Common myeloid progenitor, CD34-positive (primary cell): ENCODE results near the gene COL1A2.

Source experiments
- CTCF ChIA-PET: fragments of 350-600 bp; sonication (Branson Sonifier 250); formaldehyde crosslinking; loops from one replicate; lab custom pipeline; 2021; ENCODE audit warnings: antibody characterized with exemption; lab: Charles Lee
- POLR2A ChIA-PET: fragments of 350-600 bp; sonication (Branson Sonifier 250); formaldehyde crosslinking; loops from one replicate; lab custom pipeline; 2021; ENCODE audit warnings: antibody characterized with exemption; lab: Charles Lee
- DNase-seq, 3 donors: peaks; one replicate each; pipeline versions ENCODE4 v3.0.0 to v3.0.0-alpha.2; 2013
- H3K27ac ChIP-seq, 2 experiments: 1 replicate in 1 of 2; 2 replicates in 1 of 2; pipeline ENCODE4 v1.7.0; 2013; ENCODE audit warnings: inconsistent platforms in 2 of 2, low read length in 2 of 2, mild to moderate bottlenecking in 2 of 2, low read depth in 1 of 2, moderate library complexity in 1 of 2; ENCODE audit not compliant: severe bottlenecking in 2 of 2, insufficient read depth in 1 of 2, poor library complexity in 1 of 2
- H3K27me3 ChIP-seq, 5 experiments: replicated peaks in 2 of 5; 1 replicate in 3 of 5; 2 replicates in 2 of 5; pipeline versions ENCODE4 v1.6.1 to v1.7.0; 2013; ENCODE audit warnings: low read length in 4 of 5, mild to moderate bottlenecking in 2 of 5, moderate library complexity in 2 of 5, inconsistent platforms in 1 of 5; ENCODE audit not compliant: insufficient read depth in 5 of 5, control insufficient read depth in 4 of 5
- H3K36me3 ChIP-seq, 4 experiments: 1 replicate in 2 of 4; 2 replicates in 2 of 4; pipeline versions ENCODE4 v1.6.1 to v1.7.0; 2013; ENCODE audit warnings: low read length in 3 of 4, control low read depth in 1 of 4, mild to moderate bottlenecking in 1 of 4; ENCODE audit not compliant: control insufficient read depth in 4 of 4, insufficient read depth in 4 of 4
- H3K4me1 ChIP-seq, 4 experiments: 1 replicate in 3 of 4; 2 replicates in 1 of 4; pipeline versions ENCODE4 v1.6.1 to v1.7.1; 2013; ENCODE audit warnings: low read length in 3 of 4, mild to moderate bottlenecking in 3 of 4, control low read depth in 1 of 4, inconsistent platforms in 1 of 4, moderate library complexity in 1 of 4; ENCODE audit not compliant: control insufficient read depth in 4 of 4, insufficient read depth in 4 of 4; ENCODE audit errors: control extremely low read depth in 1 of 4
- H3K4me3 ChIP-seq, 7 experiments: 1 replicate in 4 of 7; 2 replicates in 3 of 7; pipeline versions ENCODE4 v1.5.1 to v1.7.0; 2013; ENCODE audit warnings: mild to moderate bottlenecking in 7 of 7, low read length in 6 of 7, moderate library complexity in 6 of 7, inconsistent platforms in 2 of 7, low read depth in 2 of 7, control low read depth in 1 of 7; ENCODE audit not compliant: insufficient read depth in 4 of 7, control insufficient read depth in 1 of 7; ENCODE audit errors: extremely low read depth in 1 of 7
- H3K9me3 ChIP-seq, 5 experiments: 1 replicate in 4 of 5; 2 replicates in 1 of 5; pipeline versions ENCODE4 v1.6.1 to v1.7.1; 2013; ENCODE audit warnings: low read length in 4 of 5, mild to moderate bottlenecking in 2 of 5, inconsistent platforms in 1 of 5, low read depth in 1 of 5, moderate library complexity in 1 of 5; ENCODE audit not compliant: control insufficient read depth in 4 of 5, insufficient read depth in 2 of 5; ENCODE audit errors: control extremely low read depth in 1 of 5
- WGBS: methylation state at CpG from one replicate; pipeline ENCODE4 v1.1.5; 2013; ENCODE audit not compliant: insufficient coverage; 5-methylcytosine and 5-hydroxymethylcytosine counted together

Gene COL1A2

DNA sequence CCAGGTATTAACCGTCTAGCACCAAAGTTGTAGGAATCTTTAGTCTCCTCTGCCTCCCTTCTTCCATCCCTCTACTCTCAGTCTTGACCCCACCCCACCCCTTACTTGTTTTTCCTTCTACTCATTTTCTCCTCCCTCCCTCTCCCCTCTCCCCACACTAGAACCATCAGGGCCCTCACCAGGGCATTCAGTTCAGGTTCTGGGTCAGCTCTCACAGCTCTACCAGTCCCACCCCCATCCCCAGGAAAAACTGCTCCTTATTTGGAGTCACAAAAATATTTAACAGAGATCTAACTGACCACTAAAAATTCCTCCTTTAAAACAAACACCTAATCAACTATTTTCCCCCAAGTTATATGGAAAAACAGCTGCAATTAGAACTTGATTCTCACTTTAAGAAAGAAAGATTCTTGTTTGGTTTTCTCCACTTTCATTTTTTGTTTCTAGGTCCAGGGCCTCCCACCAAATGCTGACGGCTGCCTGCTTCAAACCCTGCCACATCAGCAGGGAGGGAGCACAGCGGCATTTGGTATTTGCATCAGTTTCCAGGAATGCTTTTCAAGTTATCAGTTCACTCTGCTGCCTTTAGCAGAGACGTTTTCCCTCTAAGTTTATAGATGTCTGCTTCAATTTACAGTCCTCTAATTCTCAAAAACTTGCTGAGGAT, 2.8 kb upstream of the COL1A2 start:
- 94% methylated on average over 3 of the region's 4 CpGs for WGBS
- Histone ChIP-seq H3K4me3 (peak overlapping the region in 1 of 7 experiments; percentile 54), H3K27ac (no peak overlapping the region), H3K9me3 (no peaks in the 10 kb centered on the region), H3K36me3 (no peaks in the 10 kb centered on the region), H3K4me1 (peaks cover 2 to 16% (median 9%) of the 10 kb centered on the region in 4 experiments), H3K27me3 (peaks cover 0 to 27% (median 11%) of the 10 kb centered on the region in 5 experiments)
- POLR2A ChIA-PET, result no interaction called here
- CTCF ChIA-PET, result no interaction called here
- DNase-seq, result no peak

DNA sequence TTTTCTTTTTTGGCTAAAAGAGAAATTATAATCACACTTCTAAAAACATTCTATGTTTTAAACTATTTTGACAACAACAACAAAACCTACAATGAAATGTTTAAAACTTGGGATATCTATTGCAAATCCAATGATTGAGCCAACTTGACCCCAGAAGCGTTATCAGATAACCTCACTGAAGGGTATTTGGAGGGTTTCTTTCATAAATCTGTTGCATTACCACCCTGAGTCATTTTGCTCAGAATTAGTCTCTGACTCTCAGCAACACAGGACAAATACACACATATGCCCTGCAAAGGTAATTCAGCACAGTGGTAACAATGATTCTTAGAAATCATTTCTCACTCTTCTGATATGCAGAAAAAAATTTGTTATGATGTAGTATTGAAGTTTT, 2.3 kb upstream of the COL1A2 start:
- WGBS, result 100% methylated on average over 1 of the region's 1 CpG

DNA sequence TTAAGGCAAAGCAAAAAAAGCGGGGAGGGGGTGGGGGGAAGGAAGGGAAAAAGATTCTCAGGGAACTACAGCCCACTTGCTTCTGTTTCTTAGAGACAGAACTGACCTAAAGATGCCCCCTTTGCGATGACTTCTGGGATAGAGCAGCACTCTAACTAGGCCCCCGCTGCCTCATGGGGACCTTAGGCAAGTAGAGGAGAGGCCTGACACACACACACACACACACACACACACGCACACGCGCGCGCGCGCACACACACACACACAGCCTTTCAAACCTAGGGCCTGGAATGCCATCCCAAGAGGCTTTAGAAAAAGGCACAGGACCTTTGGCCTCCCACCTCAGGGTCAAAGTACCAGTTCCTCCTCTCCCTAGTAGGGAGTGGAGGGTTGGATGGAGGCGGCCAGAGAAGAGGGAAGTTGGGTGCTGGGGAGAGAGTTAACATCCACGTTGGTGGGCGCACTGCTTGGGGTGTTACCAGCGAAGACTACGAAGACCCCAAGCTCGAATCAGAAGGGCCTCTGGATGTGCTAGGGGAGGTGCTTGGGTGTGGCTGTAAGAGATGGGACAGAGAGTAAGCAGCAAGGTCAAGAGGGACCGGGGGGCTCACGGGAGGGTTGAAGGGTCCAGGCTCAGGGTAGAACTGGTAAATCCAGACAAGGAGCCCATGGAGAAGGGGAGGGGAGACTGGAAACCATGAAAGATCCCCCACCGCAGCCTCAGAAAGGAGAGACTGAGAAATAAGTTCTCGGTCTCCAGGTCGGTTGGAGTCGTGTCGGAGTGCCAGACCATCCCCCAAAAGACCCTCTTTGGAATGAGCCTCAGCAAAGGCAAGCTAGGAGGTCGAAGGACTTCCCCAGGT, 1.2 kb upstream of the COL1A2 start:
- ChIA-PET POLR2A (interaction anchor here (1.0 kb wide), 1 partner anchor 9 kb away, joined by 3 read pairs; no protein-coding TSS in a partner anchor), CTCF (interaction anchor here (0.6 to 1.5 kb wide), 2 partner anchors 118 to 950 kb away, joined by 3 to 4 read pairs; no protein-coding TSS in a partner anchor)
- peaks cover 0 to 27% (median 11%) of the 10 kb centered on the region in 5 experiments for H3K27me3 ChIP-seq
- DNase-seq, result peak in 1 of 3 donors; percentile 4
- peaks cover 2 to 16% (median 9%) of the 10 kb centered on the region in 4 experiments for H3K4me1 ChIP-seq
- H3K36me3 ChIP-seq, result no peaks in the 10 kb centered on the region
- H3K4me3 ChIP-seq, result peak overlapping the region in 1 of 7 experiments; percentile 36
- no peaks in the 10 kb centered on the region for H3K9me3 ChIP-seq
- WGBS, result 76% methylated on average over 13 of the region's 24 CpGs
- no peak overlapping the region for H3K27ac ChIP-seq

More for the DNA sequence above, 2.3 kb upstream of the COL1A2 start:
- peaks cover 0 to 27% (median 11%) of the 10 kb centered on the region in 5 experiments for H3K27me3 ChIP-seq
- H3K27ac ChIP-seq, result no peak overlapping the region
- CTCF ChIA-PET, result no interaction called here
- no peaks in the 10 kb centered on the region for H3K9me3 ChIP-seq
- DNase-seq, result no peak
- no peaks in the 10 kb centered on the region for H3K36me3 ChIP-seq
- POLR2A ChIA-PET, result no interaction called here
- H3K4me3 ChIP-seq, result peak overlapping the region in 1 of 7 experiments; percentile 54
- H3K4me1 ChIP-seq, result peaks cover 2 to 16% (median 9%) of the 10 kb centered on the region in 4 experiments

DNA sequence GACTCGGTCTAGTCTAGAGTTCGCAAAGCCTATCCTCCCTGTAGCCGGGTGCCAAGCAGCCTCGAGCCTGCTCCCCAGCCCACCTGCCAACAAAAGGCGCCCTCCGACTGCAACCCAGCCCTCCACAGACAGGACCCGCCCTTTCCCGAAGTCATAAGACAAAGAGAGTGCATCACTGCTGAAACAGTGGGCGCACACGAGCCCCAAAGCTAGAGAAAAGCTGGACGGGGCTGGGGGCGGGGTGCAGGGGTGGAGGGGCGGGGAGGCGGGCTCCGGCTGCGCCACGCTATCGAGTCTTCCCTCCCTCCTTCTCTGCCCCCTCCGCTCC, 622 bp upstream of the COL1A2 start:
- 16% methylated on average over 10 of the region's 19 CpGs for WGBS
- Histone ChIP-seq H3K9me3 (no peaks in the 10 kb centered on the region), H3K36me3 (no peaks in the 10 kb centered on the region), H3K27me3 (peaks cover 0 to 27% (median 11%) of the 10 kb centered on the region in 5 experiments), H3K4me3 (peak overlapping the region in 1 of 7 experiments; percentile 77), H3K27ac (no peak overlapping the region), H3K4me1 (peaks cover 2 to 16% (median 9%) of the 10 kb centered on the region in 4 experiments)
- ChIA-PET CTCF (interaction anchor here (0.6 to 1.5 kb wide), 2 partner anchors 118 to 951 kb away, joined by 3 to 4 read pairs; no protein-coding TSS in a partner anchor), POLR2A (interaction anchor here (1.0 kb wide), 1 partner anchor 9 kb away, joined by 3 read pairs; no protein-coding TSS in a partner anchor)
- DNase-seq, result no peak

DNA sequence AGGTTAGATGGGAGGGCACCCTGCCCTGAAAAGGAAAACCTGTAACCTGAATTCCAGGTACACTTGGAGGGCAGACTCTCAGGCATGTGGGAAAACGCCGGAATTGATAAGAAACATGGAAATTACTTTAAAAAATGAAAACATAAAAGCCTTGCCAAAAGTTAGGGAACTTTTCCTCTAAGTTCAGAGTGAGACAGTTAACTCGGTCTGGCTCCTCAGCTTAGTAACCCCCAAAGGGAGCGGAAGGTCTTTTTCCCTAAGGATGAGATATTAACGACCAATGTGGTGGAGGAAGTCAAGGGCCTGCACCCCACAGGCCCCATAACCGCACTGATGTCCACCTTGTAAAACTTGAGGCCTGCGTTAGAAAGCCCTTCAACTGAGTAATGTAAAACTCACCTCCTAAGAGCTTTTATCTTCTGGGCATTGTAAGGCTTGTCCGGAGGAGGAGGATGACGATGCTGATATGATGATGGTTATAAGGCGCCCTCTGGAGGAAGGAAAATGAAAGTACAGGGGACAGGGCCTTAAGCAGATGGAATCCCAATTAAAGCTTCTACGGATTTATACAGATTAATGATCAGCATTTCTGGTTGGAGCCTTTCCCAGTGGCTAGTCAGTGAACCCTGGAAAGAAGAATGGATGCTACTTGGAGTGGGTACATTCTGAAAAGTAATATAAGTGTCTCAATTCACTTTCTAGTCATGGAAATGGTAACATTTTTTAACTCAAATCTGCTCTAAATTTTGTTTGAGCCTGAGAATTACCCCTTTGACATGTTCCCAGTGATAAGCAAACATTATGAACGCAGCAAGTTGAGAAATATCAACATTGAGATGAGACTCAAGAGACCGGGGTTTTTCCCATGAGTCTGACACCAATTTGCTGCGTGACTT, 694 bp downstream of the COL1A2 start:
- no peaks in the 10 kb centered on the region for H3K9me3 ChIP-seq
- ChIA-PET POLR2A (no interaction called here), CTCF (interaction anchor here (0.8 to 1.7 kb wide), 13 partner anchors 8 to 1154 kb away, joined by 3 to 6 read pairs (median 4); no protein-coding TSS in a partner anchor)
- H3K27ac ChIP-seq, result no peak overlapping the region
- peaks cover 2 to 16% (median 9%) of the 10 kb centered on the region in 4 experiments for H3K4me1 ChIP-seq
- 29% methylated on average over 10 of the region's 14 CpGs for WGBS
- peak overlapping the region in 5 of 7 experiments; percentile 9 to 77 (median 42) for H3K4me3 ChIP-seq
- H3K36me3 ChIP-seq, result no peaks in the 10 kb centered on the region
- peak; percentile 70 to 87 (median 85) for DNase-seq
- H3K27me3 ChIP-seq, result peaks cover 0 to 27% (median 13%) of the 10 kb centered on the region in 5 experiments

DNA sequence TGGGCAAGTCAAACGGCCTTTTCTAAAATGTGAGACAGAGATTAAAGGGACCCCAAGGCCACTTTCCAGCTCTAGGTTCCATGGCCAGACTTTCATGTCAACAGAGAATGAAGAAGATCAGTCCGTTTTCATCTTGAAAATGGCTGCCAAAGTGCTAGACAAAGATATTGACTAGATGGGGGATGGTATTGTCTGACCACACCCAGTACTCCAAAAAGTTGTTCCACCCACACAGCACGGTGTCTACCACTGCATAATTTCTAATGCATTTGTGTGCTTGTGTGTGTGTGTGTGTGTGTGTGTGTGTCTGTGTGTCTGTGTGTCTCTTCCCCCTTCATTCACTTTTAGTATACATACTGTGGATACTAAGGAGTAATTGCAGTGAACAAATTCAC, 1.3 kb downstream of the COL1A2 start:
- POLR2A ChIA-PET, result no interaction called here
- peaks cover 0 to 27% (median 13%) of the 10 kb centered on the region in 5 experiments for H3K27me3 ChIP-seq
- WGBS, result 77% methylated on average over 2 of the region's 3 CpGs
- peaks cover 2 to 16% (median 9%) of the 10 kb centered on the region in 4 experiments for H3K4me1 ChIP-seq
- no peaks in the 10 kb centered on the region for H3K36me3 ChIP-seq
- DNase-seq, result no peak
- CTCF ChIA-PET, result interaction anchor here (0.5 to 1.7 kb wide), 9 partner anchors 8 to 1155 kb away, joined by 3 to 6 read pairs (median 4); no protein-coding TSS in a partner anchor
- no peak overlapping the region for H3K4me3 ChIP-seq
- H3K9me3 ChIP-seq, result no peaks in the 10 kb centered on the region
- H3K27ac ChIP-seq, result no peak overlapping the region
